Kidney epithelial cell (primary cell): ENCODE measurements around the gene TMEM200C. TPM values are rescaled to one million over a fixed set of nuclear protein-coding genes. Genes with fewer than 3 reads are reported as not detected.

Source experiments
- DNase-seq: peaks from one replicate; pipeline ENCODE4 v3.0.0-alpha.2; 2010; ENCODE audit warnings: low read depth
- H3K27me3 ChIP-seq: 2 replicates; pipeline ENCODE4 v1.6.0; 2011; ENCODE audit warnings: low read length; ENCODE audit not compliant: control insufficient read depth, insufficient read depth
- H3K36me3 ChIP-seq: 2 replicates; pipeline ENCODE4 v1.5.1; 2011; ENCODE audit warnings: low read length; ENCODE audit not compliant: control insufficient read depth, insufficient read depth
- H3K4me3 ChIP-seq: 2 replicates; pipeline ENCODE4 v1.5.1; 2011; ENCODE audit warnings: low read depth, mild to moderate bottlenecking, control low read depth, low read length
- CTCF ChIP-seq: IDR thresholded peaks from 2 replicates; pipeline ENCODE4 v1.5.1; 2011; ENCODE audit warnings: mild to moderate bottlenecking, moderate library complexity, low read length, control low read depth, inconsistent platforms; ENCODE audit not compliant: insufficient read depth, poor library complexity, severe bottlenecking
- total RNA-seq: library from RNA; depleted of rRNA; stranded (reverse); fragments of >200 nt; gene quantifications from 2 replicates; pipeline ENCODE4 v1.2.3, GENCODE V29; 2015

Gene TMEM200C
- total RNA-seq, 1 donor from 2014 or later: 4.9 TPM

- no peaks in the 10 kb centered on the region for H3K27me3 ChIP-seq
- no peak for DNase-seq
- no peak for TF ChIP-seq CTCF
- H3K36me3 ChIP-seq: no peaks in the 10 kb centered on the region
- no peak overlapping the region for H3K4me3 ChIP-seq
These were observed 55.3 kb downstream of the TMEM200C start for GRCh38 chr18:5840025-5840424.

- no peak for DNase-seq
- Histone ChIP-seq H3K36me3 (no peaks in the 10 kb centered on the region), H3K27me3 (no peaks in the 10 kb centered on the region), H3K4me3 (no peak overlapping the region)
- TF ChIP-seq CTCF: no peak
These were observed 56.2 kb downstream of the TMEM200C start for GRCh38 chr18:5839102-5839501.
